ENCODE results near the gene ATAD3B. TPM values are rescaled to one million over a fixed set of nuclear protein-coding genes. Genes with fewer than 3 reads are reported as not detected.

The ATAD3B gene
- total RNA-seq, 1 experiment from 2014 or later: 63.6 TPM

- ATAC-seq (no peak), DNase-seq (ENCODE audit: low spot score) (no peak)
- H3K27me3 Mint-ChIP-seq (ENCODE audit: low read depth): peaks cover 6% of the 10 kb centered on the region
- CTCF ChIA-PET: interaction anchor here (1.3 kb wide), 1 partner anchor 32 kb away, joined by 6 read pairs; the partner anchor contains the start of gene MRPL20
- TF ChIP-seq USF2 (CRISPR knock-in tag; IDR thresholded peaks at IDR 0.05) (no peak), ZMAT4 (CRISPR knock-in tag; IDR thresholded peaks at IDR 0.05) (no peak), ZNF423 (CRISPR knock-in tag; IDR thresholded peaks at IDR 0.05) (no peak), MXD4 (CRISPR knock-in tag; IDR thresholded peaks at IDR 0.05; ENCODE audit: borderline replicate concordance) (no peak), NFYB (CRISPR knock-in tag; conservative IDR thresholded peaks at IDR 0.05; ENCODE audit: low read depth) (no peak), MAX (CRISPR knock-in tag; IDR thresholded peaks at IDR 0.05) (no peak), ATF6 (CRISPR knock-in tag; IDR thresholded peaks at IDR 0.05) (no peak), E2F4 (CRISPR knock-in tag; IDR thresholded peaks at IDR 0.05; ENCODE audit: borderline replicate concordance, low read depth) (no peak), SP1 (CRISPR knock-in tag; conservative IDR thresholded peaks at IDR 0.05) (no peak), ZNF219 (CRISPR knock-in tag; IDR thresholded peaks at IDR 0.05; ENCODE audit: borderline replicate concordance) (no peak), GTF2I (CRISPR knock-in tag; conservative IDR thresholded peaks at IDR 0.05) (no peak), SOX15 (CRISPR knock-in tag; IDR thresholded peaks at IDR 0.05) (no peak), ATF3 (CRISPR knock-in tag; conservative IDR thresholded peaks at IDR 0.05) (no peak), SMAD3 (CRISPR knock-in tag; IDR thresholded peaks at IDR 0.05; ENCODE audit: borderline replicate concordance) (no peak), ATF1 (CRISPR knock-in tag; IDR thresholded peaks at IDR 0.05) (no peak), MYBL2 (CRISPR knock-in tag; IDR thresholded peaks at IDR 0.05) (no peak), NFE2L1 (CRISPR knock-in tag; IDR thresholded peaks at IDR 0.05) (no peak), AR (CRISPR knock-in tag; IDR thresholded peaks at IDR 0.05) (no peak), ETV6 (CRISPR knock-in tag; IDR thresholded peaks at IDR 0.05) (no peak), GABPB1 (CRISPR knock-in tag; IDR thresholded peaks at IDR 0.05) (no peak)
- H3K36me3 Mint-ChIP-seq: no peaks in the 10 kb centered on the region
- H3K27ac Mint-ChIP-seq: no peak overlapping the region
- H3K4me3 Mint-ChIP-seq: no peak overlapping the region
- H3K4me1 Mint-ChIP-seq: peaks cover 10% of the 10 kb centered on the region
- no peaks in the 10 kb centered on the region for H3K9me3 Mint-ChIP-seq
- POLR2A ChIA-PET: no interaction called here
These were observed 31.9 kb upstream of the ATAD3B start for GRCh38 chr1:1439546-1440261.

Data from WTC11 (cell line).